Measurements from ENCODE around the gene RAP1GDS1. TPM values are rescaled to one million over a fixed set of nuclear protein-coding genes. Genes with fewer than 3 reads are reported as not detected.
"Not testable (repeated sequence)": the region's sequence is repeated elsewhere in the genome, so short reads cannot be mapped to it uniquely, and the experiment has no call there.

RAP1GDS1 gene
- total and polyA plus RNA-seq, 8 donors = 6.6 to 24.9 (median 20.7) TPM

- Histone ChIP-seq H3K4me3 (no peak overlapping the region), H3K9me3 (no peaks in the 10 kb centered on the region), H3K4me1 (no peaks in the 10 kb centered on the region), H3K27ac (no peak overlapping the region), H3K27me3 (no peaks in the 10 kb centered on the region), H3K36me3 (no peaks in the 10 kb centered on the region)
- ATAC-seq (no peak), DNase-seq (no peak), FAIRE-seq (no peak)
- 89 to 95% methylated on average over 5 of the region's 5 CpGs for WGBS, 2 donors
- intact Hi-C loops (cut with DNase I) = no loop called here
- no peak for TF ChIP-seq CTCF (IDR thresholded peaks at IDR 0.05)
These were observed 211.9 kb downstream of the RAP1GDS1 start for GRCh38 chr4:98473046-98473445.

GRCh38 chr4:98474408-98474844 is 213.2 kb downstream of the RAP1GDS1 start:
- no peak for FAIRE-seq
- intact Hi-C loops (cut with DNase I) = no loop called here
- no peak for TF ChIP-seq CTCF (IDR thresholded peaks at IDR 0.05)
- no peak overlapping the region for H3K4me3 ChIP-seq
- DNase-seq = no peak
- WGBS, 2 donors = 87 to 93% methylated on average over 3 of the region's 3 CpGs
- no peaks in the 10 kb centered on the region for H3K36me3 ChIP-seq
- H3K4me1 ChIP-seq = no peaks in the 10 kb centered on the region
- H3K27me3 ChIP-seq = no peaks in the 10 kb centered on the region
- ATAC-seq = no peak
- H3K9me3 ChIP-seq = no peaks in the 10 kb centered on the region
- no peak overlapping the region for H3K27ac ChIP-seq

GRCh38 chr4:98476891-98477290 is 215.7 kb downstream of the RAP1GDS1 start:
- no peak overlapping the region for H3K4me3 ChIP-seq
- H3K27me3 ChIP-seq = no peaks in the 10 kb centered on the region
- intact Hi-C loops (cut with DNase I) = no loop called here
- H3K4me1 ChIP-seq = peaks cover 0 to 2% (median 0%) of the 10 kb centered on the region in 3 donors
- DNase-seq (no peak), FAIRE-seq (no peak), ATAC-seq (no peak)
- H3K36me3 ChIP-seq = no peaks in the 10 kb centered on the region
- 90 to 96% methylated on average over 9 of the region's 9 CpGs for WGBS, 2 donors
- no peak overlapping the region for H3K27ac ChIP-seq
- no peaks in the 10 kb centered on the region for H3K9me3 ChIP-seq
- TF ChIP-seq CTCF (IDR thresholded peaks at IDR 0.05) = no peak

GRCh38 chr4:98479590-98479989 is 218.4 kb downstream of the RAP1GDS1 start:
- FAIRE-seq; H3K4me3 ChIP-seq; H3K9me3 ChIP-seq; H3K27ac ChIP-seq; H3K27me3 ChIP-seq; H3K4me1 ChIP-seq; DNase-seq; intact Hi-C loops (cut with DNase I); ATAC-seq; H3K36me3 ChIP-seq: not testable (repeated sequence)
- 24 to 35% methylated on average over 2 of the region's 2 CpGs for WGBS, 2 donors

GRCh38 chr4:98480535-98480934 is 219.4 kb downstream of the RAP1GDS1 start:
- TF ChIP-seq CTCF (IDR thresholded peaks at IDR 0.05) = no peak
- intact Hi-C loops (cut with DNase I) = no loop called here
- ATAC-seq (no peak), DNase-seq (no peak), FAIRE-seq (no peak)
- Histone ChIP-seq H3K36me3 (no peaks in the 10 kb centered on the region), H3K9me3 (no peaks in the 10 kb centered on the region), H3K27ac (no peak overlapping the region), H3K27me3 (no peaks in the 10 kb centered on the region), H3K4me3 (no peak overlapping the region), H3K4me1 (peaks cover 0 to 2% (median 0%) of the 10 kb centered on the region in 3 donors)
- 86 to 91% methylated on average over 5 of the region's 5 CpGs for WGBS, 2 donors

All from pancreas (tissue), 10 donors.